GM19025 (cell line): ENCODE results near the gene CCL5.

Experiments
- ATAC-seq: cut with Tn5 transposase; IDR thresholded peaks from one replicate; pipeline ENCODE4 v1.9.1; 2021; ENCODE audit warnings: mild to moderate bottlenecking, low read depth, moderate library complexity; ENCODE audit not compliant: unreplicated experiment

CCL5 gene

DNA sequence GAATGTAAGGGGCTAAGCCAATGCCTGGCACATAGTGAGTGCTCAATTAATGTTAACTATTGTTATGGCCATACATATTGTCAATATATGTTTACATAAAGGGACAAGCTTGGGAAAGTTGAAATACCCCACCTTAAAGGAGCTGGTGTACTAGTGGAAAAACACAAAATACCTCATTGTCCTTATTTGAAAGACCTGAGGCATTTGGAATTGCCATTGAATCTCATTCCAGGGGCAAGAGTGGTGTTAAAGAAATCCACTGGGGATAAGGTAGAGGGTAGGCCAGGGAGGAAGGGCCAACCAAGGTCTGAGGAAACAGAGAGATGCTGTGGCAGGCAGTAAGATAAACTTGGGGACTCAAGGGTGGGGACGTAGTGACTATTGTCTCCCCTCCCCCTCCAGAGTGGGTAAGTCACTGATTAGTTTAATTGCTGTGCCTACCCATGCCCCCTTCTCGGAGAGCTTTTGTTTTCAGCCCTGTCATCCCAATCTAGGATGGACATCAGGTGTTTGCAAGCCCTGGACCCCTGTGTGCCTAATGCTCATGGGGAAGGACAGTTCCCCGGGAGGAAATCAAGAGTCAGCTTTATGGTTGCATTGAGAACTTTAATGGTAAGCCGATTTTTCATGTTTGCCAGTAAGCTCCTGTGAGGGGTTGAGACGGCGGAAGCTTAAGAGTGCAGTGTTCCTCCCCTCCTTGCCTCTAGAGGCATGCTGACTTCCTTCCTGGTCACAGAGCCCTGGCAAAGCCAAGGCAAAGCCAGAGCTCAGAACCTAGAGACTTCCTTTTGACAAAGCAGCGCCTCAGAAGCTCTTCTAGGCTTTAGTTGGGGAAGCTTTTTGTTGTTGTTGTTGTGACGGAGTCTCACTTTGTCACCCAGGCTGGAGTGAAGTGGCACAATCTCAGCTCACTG, 9.0 kb downstream of the CCL5 start:
- ATAC-seq: no peak

GRCh38 chr17:35868737-35869136, 11.4 kb downstream of the CCL5 start, which contains the start of gene HEATR9:
HEATR9 (minus strand) TSS chr17:35868891; CDS start chr17:35868742, 149 bp downstream.
- ATAC-seq: no peak

DNA sequence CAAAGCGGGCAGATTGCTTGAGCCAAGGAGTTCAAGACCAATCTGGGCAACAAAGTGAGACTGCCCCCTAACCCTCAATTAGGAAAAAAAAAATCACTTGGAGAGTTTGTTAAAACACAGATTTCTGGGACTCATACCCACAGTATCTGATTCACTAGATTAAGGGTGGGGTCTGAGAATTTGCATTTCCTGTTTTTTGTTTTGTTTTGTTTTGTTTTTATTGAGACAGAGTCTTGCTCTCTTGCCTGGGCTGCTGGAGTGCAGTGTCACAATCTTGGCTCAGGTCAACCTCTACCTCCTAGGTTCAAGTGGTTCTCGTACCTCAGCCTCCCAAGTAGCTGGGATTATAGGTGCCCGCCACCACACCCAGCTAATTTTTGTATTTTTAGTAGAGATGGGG, 12.6 kb downstream of the CCL5 start:
- no peak for ATAC-seq

DNA sequence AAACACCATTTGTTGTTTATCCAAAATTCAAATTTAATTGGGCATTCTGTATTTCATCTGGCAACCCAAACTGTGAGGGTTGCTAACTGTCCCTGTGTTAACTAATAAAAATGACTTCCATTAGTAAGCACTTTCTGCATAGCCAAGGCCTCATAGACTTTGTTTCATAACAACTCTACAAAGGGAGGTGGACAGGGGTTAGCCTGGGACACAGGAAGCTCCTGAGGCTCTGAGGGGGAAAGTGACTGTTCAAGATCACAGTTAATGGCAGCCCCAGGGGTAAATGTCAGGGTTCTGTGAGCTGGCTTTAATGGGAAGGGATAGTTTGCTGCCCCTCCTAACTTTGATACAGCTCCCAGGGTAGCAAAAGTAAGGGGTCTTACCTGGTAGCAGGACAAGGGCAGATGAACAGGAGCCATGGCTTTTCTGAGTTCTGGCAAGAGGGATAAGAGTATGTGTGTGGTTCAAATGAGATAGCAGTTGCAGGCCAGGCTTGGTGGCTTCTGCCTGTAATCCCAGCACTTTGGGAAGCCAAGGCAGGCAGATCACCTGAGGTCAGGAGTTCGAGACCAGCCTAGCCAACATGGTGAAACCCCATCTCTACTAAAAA, 13.7 kb downstream of the CCL5 start:
- no peak for ATAC-seq

- ATAC-seq: no peak
Observed at GRCh38 chr17:35865412-35866340, 14.5 kb downstream of the CCL5 start.

DNA sequence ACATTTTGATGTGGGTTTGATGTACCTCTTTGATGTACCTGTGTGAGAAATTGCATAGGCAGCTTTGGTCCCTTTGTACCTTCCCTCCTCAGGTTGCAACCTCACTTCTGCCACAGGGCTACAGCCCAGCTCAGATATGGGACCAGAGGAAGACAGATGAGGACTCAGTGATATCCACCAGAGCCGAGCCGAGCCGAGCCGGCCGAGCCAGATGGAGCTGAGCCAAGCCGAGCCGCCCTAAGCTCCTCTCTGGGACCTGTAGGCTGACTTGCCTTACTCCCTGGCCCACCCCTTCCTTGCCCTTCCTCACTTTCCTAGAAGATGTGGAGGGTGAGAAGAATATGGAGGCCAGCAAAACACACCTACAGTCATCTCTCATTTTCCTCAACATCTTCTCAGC, 15.3 kb downstream of the CCL5 start:
- no peak for ATAC-seq

DNA sequence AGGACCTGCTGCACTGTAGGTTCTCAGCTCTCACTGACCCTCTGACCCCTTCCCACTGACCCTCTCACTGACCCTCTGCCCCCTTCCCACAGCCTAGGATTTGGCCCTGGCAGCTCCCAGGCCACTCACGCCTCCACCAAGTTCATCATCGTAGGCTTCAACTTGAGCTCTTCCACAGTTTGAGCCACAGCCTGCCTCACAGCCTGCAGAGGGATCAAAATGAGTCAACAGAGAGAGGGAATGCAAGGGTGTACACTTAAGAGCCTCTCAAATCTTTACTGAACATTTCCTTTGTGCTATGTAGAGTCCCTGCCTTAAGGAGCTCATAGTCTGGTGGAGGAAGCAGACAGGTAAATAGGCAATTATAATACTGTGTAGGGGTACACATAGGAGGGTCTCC, 23.6 kb downstream of the CCL5 start:
- ATAC-seq: no peak

DNA sequence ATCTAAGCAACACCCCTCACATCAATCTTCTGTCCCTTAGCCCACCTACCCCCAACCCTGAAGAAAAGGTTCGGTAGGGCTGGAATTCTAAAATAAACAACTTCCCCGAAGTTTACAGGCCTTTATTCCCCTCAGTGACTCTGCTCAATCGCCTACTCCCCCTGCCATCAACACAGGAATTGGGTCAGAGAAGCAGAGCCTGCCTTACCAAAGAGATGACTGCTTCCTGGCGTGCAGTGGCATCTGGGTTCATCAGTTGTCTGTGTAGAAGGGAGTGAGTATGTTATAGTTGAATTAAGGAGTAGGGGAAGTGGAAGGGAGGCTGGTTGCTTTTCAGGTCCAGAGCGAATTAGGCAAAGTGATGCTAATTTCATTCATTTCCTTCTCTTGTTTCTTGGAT, 24.2 kb downstream of the CCL5 start:
- no peak for ATAC-seq

DNA sequence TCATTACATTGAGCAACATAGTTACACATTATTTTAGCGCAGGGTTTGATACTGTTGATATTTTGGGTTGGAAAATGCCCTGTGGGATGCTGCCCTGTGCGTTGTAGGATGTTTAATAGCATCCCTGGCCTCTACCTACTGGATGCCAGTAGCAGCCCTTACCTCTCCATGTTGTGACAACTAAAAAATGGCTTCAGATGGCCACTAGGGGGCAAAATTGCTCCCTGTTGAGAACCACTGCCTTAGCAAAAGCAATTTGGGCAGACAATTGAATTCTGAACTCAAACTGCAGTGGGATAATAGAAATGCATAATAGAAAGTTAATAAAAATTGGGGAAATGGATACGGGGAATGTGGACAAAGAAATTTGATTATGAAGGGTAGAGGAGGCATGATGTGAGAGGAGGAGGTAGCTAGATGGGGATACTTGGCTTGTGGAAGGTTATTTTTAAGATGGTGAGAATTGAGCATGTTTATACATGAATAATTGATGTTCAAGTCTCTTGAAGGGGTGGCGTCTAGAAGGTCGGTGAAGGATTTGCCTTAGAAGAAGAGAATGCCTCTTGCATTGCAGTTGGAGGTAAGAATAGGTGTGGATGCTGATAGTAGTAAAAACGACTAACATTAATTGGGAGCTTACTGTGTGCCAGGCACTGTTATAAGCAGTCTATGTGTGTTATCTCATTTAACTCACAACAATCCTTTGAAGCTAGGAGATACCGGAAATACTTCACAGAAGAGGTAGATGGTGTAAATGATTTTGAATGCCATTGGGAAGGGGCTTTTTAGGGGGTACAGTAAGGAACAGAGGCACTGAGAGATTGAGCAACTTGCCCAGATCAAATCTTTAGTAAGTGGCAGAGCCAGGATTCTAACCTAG, 30.5 kb downstream of the CCL5 start:
- ATAC-seq: no peak

GRCh38 chr17:35847633-35848373, 32.4 kb downstream of the CCL5 start:
- ATAC-seq: no peak

DNA sequence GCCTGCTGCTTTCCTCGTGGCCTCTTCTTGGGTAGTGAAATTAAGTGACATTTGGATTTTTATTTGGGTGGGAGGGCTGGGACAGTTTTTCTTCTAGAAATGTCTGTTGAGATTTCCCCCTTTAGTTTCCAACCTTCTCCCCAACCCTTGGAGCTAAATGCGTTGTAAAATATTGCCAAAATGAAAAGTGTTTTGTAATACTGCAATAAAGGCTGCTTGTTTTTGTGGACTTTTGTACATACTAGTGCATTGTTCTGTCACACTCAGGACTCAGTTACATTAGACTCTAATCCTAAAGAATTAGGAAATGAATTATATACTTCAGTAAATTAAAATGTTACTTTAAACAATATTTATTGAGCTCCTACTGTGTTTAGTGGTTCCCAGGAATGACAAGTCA, 33.2 kb downstream of the CCL5 start:
- ATAC-seq: no peak

DNA sequence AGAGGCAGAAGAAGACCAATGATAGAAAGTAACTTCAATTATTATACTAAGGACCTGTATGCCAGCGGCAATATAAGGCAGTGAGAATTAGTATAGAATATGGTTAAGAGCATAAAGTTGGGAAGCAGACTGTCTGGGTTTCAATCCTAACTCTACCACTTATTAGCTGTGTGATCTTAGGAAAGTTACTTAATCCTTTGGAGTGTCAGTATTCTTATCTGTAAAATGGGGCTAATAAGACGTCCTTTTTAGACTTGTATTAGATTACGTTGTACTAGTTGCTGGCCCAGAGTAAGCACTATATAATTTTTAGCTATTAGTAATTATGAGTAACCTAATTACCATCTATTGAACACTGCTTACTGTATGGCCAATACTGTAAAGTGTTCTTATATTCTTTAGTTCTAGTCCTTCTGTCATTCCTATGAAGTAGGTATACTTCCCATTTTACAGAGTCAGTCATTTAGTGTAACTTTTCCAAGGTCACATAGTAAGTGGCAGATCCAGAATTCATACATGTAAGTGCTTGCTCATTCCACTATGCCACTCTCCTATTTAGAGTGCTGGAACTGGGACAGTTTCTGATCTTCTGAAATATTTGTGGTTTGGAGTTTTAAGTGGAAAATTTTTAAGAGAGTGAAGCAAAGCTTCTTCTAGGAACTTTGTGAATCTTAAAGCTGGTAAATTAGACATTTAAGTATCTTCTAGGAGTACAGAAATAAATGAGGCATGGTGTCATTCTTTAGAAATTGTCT, 33.9 kb downstream of the CCL5 start:
- no peak for ATAC-seq

GRCh38 chr17:35844547-35844946, 35.6 kb downstream of the CCL5 start:
- ATAC-seq: no peak

GRCh38 chr17:35843698-35844097, 36.5 kb downstream of the CCL5 start:
- ATAC-seq: no peak

GRCh38 chr17:35842239-35842638, 37.9 kb downstream of the CCL5 start:
- no peak for ATAC-seq

DNA sequence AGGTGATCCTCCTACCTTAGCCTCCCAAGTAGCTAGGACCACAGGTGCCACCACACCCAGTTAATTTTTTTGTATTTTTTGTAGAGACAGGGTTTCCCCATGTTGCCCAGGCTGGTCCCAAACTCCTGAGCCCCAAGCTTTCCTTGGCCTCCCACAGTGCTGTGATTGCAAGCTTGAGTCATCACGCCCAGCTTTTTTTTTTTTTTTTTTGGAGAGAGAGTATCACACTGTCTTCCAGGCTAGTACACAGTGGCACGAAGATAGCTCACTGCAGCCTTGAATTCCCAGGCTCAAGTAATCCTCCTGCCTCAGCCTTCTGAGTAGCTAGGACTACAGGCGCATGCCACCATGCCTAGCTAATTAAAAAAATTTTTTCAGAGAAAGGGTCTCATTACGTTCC, 38.7 kb downstream of the CCL5 start:
- no peak for ATAC-seq

DNA sequence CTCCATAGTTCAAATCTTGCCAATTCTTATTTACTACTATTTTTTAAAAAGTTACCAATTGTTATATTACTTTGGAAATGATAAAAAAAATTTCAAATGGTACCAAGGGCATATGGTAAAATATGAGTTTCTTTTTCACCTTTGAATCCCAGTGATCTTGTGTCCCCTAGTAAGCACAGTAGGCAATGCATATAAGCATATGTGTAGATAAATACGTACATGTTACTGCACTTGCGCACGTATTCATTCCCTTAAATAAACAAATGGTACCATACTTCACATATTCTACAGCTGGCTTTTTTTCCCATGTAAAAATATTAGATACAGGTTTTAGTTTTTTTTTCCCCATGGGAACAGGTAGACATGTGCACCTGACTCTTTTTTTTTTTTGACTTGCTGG, 39.1 kb downstream of the CCL5 start:
- ATAC-seq: no peak

- no peak for ATAC-seq
Observed at GRCh38 chr17:35825206-35825605, 55.0 kb downstream of the CCL5 start.
